Endothelial cell (in vitro differentiated cells): Measurements from ENCODE around the gene OSBPL3. TPM values are rescaled to one million over a fixed set of nuclear protein-coding genes. Genes with fewer than 3 reads are reported as not detected.

Experiments used
- DNase-seq: peaks from one replicate; pipeline ENCODE4 v3.0.0; 2021; ENCODE audit warnings: low spot score
- H3K27ac Mint-ChIP-seq: one replicate; pipeline ENCODE4 v1.8.0; 2021; ENCODE audit warnings: mixed read lengths, inconsistent platforms; ENCODE audit not compliant: unreplicated experiment
- H3K27me3 Mint-ChIP-seq: one replicate; pipeline ENCODE4 v1.8.0; 2021; ENCODE audit warnings: mild to moderate bottlenecking, moderate library complexity, mixed read lengths, inconsistent platforms; ENCODE audit not compliant: unreplicated experiment
- H3K36me3 Mint-ChIP-seq: one replicate; pipeline ENCODE4 v1.8.0; 2021; ENCODE audit warnings: mild to moderate bottlenecking, low read depth, mixed read lengths, inconsistent platforms; ENCODE audit not compliant: unreplicated experiment
- H3K4me1 Mint-ChIP-seq: one replicate; pipeline ENCODE4 v1.8.0; 2021; ENCODE audit warnings: mild to moderate bottlenecking, mixed read lengths, inconsistent platforms; ENCODE audit not compliant: unreplicated experiment
- H3K4me3 Mint-ChIP-seq: one replicate; pipeline ENCODE4 v1.8.0; 2021; ENCODE audit warnings: mild to moderate bottlenecking, mixed read lengths, inconsistent platforms; ENCODE audit not compliant: unreplicated experiment
- H3K9me3 Mint-ChIP-seq: one replicate; pipeline ENCODE4 v1.8.0; 2021; ENCODE audit warnings: mixed read lengths, inconsistent platforms; ENCODE audit not compliant: unreplicated experiment
- CTCF ChIP-seq: fragments of 200-600 bp; sonication (generic); IDR thresholded peaks from one replicate; pipeline ENCODE4 v1.5.0; 2021; ENCODE audit warnings: antibody characterized with exemption; ENCODE audit not compliant: unreplicated experiment
- total RNA-seq: library from RNA; stranded (reverse); fragmentation: NEBNext Ultra II Directional; extraction: Animal tissue kit (Norgen Biotek cat#: 25700); gene quantifications from one replicate; pipeline ENCODE4 v1.2.1, GENCODE V29; 2021; ENCODE audit not compliant: unreplicated experiment

OSBPL3 gene
- total RNA-seq, 1 donor from 2014 or later, result 3.1 TPM

DNA sequence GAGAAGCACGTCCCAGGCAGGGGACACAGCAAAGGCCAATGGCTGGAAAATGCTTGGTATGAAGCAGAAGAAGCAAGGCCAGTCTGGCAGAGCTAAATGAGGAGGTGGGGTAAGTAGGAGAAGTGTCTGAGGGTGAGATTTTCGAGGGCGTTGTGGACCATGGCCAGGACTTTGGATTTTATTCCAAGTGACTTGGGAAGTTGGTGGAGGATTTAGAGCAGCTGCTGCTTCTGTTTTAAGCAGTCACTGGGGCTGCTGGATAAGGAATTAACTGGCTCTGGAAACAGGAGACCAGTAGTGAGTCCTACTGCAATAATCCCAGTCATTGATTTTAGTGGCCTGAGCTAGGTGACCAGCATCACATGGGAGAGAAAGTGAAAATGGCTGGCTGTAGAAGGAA, 155.1 kb downstream of the OSBPL3 start:
- no peaks in the 10 kb centered on the region for H3K9me3 Mint-ChIP-seq
- H3K27ac Mint-ChIP-seq, result no peak overlapping the region
- H3K4me3 Mint-ChIP-seq, result no peak overlapping the region
- peaks cover 4% of the 10 kb centered on the region for H3K4me1 Mint-ChIP-seq
- H3K27me3 Mint-ChIP-seq, result peaks cover 2% of the 10 kb centered on the region
- DNase-seq, result no peak
- no peaks in the 10 kb centered on the region for H3K36me3 Mint-ChIP-seq
- TF ChIP-seq CTCF, result no peak

GRCh38 chr7:24824400-24824799, 155.6 kb downstream of the OSBPL3 start:
- Mint-ChIP-seq H3K27ac (no peak overlapping the region), H3K27me3 (peaks cover 2% of the 10 kb centered on the region), H3K4me1 (peaks cover 4% of the 10 kb centered on the region), H3K9me3 (no peaks in the 10 kb centered on the region), H3K4me3 (no peak overlapping the region), H3K36me3 (no peaks in the 10 kb centered on the region)
- TF ChIP-seq CTCF, result no peak
- no peak for DNase-seq

- Mint-ChIP-seq H3K4me3 (no peak overlapping the region), H3K9me3 (no peaks in the 10 kb centered on the region), H3K4me1 (peaks cover 4% of the 10 kb centered on the region), H3K27me3 (peaks cover 2% of the 10 kb centered on the region), H3K36me3 (no peaks in the 10 kb centered on the region), H3K27ac (no peak overlapping the region)
- DNase-seq, result no peak
- TF ChIP-seq CTCF, result no peak
Measured at GRCh38 chr7:24821754-24822054, 158.3 kb downstream of the OSBPL3 start.

GRCh38 chr7:24821045-24821753, 158.8 kb downstream of the OSBPL3 start:
- no peak for TF ChIP-seq CTCF
- peaks cover 2% of the 10 kb centered on the region for H3K27me3 Mint-ChIP-seq
- H3K27ac Mint-ChIP-seq, result no peak overlapping the region
- peaks cover 2% of the 10 kb centered on the region for H3K4me1 Mint-ChIP-seq
- no peak for DNase-seq
- H3K4me3 Mint-ChIP-seq, result no peak overlapping the region
- H3K36me3 Mint-ChIP-seq, result no peaks in the 10 kb centered on the region
- H3K9me3 Mint-ChIP-seq, result no peaks in the 10 kb centered on the region

DNA sequence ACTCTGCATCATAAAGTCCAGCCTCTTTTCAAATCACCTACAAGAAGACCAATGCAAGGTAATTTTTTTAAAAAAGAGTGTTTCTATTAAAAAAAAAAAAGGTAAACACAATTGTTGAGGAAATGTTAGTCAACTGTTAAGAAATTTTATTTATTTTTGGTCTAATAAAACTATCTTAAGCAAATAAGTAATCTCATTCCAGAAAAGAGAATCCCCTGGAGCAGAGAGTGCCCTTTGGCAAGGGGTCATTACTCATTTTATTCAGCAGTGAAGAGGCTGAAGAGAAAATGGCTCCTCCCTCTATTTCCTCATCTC, 159.3 kb downstream of the OSBPL3 start:
- no peak for TF ChIP-seq CTCF
- no peak for DNase-seq
- peaks cover 2% of the 10 kb centered on the region for H3K27me3 Mint-ChIP-seq
- H3K27ac Mint-ChIP-seq, result no peak overlapping the region
- no peak overlapping the region for H3K4me3 Mint-ChIP-seq
- no peaks in the 10 kb centered on the region for H3K36me3 Mint-ChIP-seq
- H3K9me3 Mint-ChIP-seq, result no peaks in the 10 kb centered on the region
- H3K4me1 Mint-ChIP-seq, result no peaks in the 10 kb centered on the region
